Suppressor macrophage (primary cell): ENCODE measurements around the gene THADA.
"Not testable (repeated sequence)": the region's sequence is repeated elsewhere in the genome, so short reads cannot be mapped to it uniquely, and the experiment has no call there.

Experiments
- DNase-seq, 4 experiments: peaks; one replicate each; pipeline ENCODE4 v3.0.0-alpha.2; 2020 to 2022

Gene THADA

GRCh38 chr2:43386679-43387078 lies 209.2 kb downstream of the THADA start:
- not testable (repeated sequence) for DNase-seq

DNA sequence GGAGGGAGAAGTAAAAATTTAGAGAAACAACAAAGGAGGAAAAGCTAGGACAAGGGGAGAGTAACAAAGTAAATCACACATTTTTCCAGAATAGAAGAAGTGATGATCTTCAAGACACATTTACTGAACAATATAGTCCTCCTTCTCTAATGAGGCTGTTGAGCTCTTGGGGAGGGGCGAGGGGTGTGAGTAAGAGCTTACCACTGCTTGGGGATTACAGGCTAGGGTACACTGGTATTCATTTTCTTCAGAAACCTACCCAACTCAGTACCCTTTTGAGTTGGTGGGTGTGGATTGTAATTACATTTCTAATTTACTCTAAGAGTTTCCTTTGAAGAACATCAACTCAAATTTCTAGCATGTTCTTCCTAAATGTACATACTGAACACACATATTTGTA lies 211.7 kb downstream of the THADA start:
- DNase-seq = no peak

DNA sequence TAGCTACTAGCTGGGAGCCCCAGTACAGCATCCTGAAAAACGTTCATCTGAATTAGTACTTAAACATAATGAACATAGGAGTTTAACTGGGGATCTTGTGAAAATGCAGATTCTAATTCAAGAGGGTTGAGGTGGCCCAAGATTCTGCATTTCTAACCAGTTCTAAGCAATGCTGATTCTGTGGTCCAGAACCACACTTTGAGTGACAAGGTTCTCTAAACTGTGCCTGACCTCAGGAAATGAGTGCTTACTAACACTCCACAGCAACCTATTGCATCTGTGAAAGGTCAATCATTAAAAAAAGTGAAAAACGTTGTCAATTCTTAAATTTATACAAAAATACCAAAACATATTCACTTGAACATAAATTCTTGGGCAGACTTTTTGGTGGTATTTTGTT lies 212.3 kb downstream of the THADA start:
- peak in 1 of 4 experiments; percentile 19 for DNase-seq

GRCh38 chr2:43379494-43379893 lies 216.3 kb downstream of the THADA start:
- DNase-seq = no peak

DNA sequence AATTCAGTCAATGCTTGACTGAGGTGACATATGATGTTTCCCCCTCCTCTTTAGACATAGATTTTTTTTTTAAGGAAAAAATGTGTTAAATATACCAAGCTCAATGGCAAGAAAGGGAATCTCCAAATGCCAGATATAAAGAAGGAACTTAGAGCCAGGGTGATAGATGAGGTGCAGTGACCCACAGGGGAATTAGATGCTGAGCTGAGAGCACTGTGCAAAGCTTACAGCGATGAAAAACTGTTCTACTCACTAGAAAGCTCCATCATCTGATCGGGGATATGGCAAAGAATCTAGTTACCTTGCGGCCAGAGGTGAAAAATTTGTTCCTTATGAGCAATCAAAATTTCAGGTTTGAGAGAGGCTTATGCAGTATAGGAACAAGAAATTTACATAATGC lies 218.5 kb downstream of the THADA start:
- DNase-seq = no peak

GRCh38 chr2:43376523-43377198 lies 219.2 kb downstream of the THADA start:
- no peak for DNase-seq

GRCh38 chr2:43375746-43376522 lies 219.9 kb downstream of the THADA start:
- no peak for DNase-seq

DNA sequence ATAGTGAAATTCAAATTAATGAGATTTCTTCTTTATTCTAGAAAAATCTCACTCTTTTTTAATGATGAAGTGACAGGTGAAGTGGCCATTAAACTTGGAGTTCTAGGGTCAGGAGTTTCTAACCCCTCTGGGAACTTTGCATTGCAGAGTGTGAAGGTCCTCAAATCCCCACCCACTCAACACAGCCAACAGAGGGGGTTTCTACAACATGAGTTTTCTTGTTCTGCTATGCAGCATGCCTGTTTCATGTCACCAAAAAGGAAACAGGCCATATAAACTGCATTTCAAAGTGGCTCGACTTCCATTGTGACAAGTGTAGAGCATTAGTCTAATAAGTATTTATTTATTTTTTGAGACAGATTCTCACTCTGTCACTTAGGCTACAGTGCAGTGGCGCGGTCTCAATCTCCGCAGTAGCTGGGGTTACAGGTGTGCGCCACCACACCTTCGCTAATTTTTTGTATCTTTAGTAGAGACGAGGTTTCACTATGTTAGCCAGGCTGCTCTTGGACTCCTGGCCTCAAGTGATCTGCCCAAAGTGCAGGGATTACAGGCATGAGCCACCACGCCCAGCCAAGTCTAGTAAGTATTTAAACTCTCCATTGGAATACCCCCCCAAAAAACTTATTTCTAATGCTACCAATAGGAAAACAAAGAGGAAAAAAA lies 223.3 kb downstream of the THADA start:
- DNase-seq = no peak

- no peak for DNase-seq
These were observed 225.1 kb downstream of the THADA start for GRCh38 chr2:43370705-43371104.

DNA sequence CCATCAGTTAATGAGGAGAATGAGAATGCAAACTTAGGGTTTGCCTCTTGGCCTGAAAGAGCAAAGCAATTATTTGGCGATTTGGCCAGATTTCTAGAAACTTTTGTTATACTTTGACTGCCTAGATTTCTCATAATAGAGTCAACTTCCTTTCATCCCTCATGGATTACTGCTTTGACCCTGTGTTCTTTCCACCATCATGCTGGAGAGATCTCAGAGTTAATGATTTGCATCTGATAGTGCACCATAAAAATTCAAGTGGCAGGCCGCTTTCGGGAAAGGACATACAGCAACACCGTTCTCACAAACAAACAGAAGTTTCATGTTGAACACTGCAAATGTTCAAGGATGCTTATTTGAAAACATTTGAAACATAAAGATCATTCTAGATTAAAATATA lies 225.7 kb downstream of the THADA start:
- no peak for DNase-seq

DNA sequence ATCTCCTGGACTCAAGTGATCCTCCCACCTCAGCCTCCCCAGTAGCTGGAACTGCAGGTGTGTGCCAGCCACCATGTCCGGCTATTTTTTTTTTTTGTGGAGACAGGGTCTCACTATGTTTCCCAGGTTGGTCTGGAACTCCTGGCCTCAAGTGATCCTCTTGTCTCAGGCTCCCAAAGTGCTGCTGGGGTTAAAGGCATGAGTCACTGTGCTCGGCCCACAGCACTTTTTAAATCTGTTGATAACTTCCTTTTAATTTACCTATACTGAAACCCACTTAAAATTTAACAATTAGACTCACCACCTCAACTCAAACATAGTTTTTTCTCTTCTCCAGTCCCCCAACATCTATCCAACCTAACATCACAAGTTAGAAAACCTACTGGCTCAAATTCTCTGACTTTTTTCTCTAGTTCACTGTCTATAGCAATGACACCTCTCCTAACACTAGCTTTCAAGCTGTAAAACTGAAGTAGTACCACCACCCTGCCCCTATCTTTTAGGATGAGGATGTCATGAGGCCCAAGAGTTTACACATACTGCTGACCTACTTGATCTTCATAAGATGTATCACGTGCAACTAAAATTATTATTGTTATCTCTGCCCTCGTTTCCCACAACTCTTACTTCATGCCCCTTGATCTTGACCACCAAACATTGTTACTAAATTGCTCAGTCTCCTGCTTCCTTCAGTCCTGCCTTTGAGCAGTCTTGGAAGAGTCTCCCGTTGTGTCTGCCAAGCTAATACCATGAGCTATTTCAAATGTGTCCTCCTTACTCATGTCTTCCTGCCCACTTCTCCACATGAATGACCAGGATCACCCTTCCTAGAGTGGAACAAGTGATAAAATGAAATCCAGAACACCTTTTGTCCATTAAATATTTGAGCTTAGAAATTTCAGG lies 227.1 kb downstream of the THADA start:
- DNase-seq = peak in 1 of 4 experiments; percentile 9

DNA sequence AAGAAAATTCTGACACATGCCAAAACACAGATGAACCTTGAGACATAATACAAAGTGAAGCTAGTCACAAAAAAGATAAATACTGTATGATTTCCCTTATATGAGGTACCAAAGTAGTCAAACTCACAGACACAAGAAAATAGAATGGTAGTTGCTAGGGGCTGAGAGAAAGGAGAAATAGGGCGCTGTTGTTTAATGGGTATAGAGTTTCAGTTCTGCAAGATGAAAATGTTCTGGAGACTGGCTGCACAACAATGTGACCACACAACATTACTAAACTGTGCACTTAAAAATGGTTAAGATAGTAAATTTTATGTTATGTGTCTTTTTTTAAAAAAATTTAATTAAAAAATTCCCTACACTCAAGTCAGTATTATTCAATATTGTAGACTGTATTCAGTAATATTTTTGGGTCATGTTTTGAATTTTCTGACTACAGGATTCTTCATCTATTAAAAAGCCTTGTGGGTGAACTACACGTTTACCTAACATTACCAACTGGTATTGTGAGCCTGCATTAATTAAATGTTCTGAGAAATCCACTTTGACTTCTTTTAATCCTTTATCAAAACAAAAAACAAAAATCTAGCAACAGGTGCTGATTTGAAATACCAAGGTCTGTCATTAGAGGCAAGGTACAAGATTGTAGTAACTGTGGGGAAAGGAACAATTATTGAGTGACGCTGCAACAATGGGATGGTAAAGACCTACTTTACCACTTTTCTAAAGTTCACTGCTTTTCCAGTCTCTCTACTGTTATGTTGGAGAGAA lies 228.6 kb downstream of the THADA start:
- peak; percentile 22 to 64 (median 46) for DNase-seq

- no peak for DNase-seq
These were observed 232.7 kb downstream of the THADA start for GRCh38 chr2:43363120-43363519.

GRCh38 chr2:43361286-43361685 lies 234.6 kb downstream of the THADA start:
- no peak for DNase-seq

DNA sequence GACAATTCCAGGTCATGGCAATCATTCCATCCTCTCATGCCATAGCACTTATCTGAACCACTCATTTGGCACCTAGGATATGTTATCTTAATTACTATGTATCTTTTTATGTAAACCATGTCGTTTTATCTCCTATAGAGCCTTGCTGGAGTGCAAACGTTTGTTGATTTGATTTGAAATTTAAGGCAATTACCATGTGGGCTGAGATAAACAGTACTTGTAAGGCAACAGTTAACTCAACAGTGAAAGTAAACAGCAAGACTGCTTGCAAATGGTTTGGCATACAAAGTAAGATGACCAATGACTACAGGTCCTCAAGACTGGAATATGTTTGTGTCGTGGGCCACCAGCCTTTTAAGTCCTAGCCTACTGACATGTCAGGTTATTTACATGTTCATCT lies 235.7 kb downstream of the THADA start:
- no peak for DNase-seq

- no peak for DNase-seq
These were observed 237.2 kb downstream of the THADA start for GRCh38 chr2:43358410-43359201.

GRCh38 chr2:43356774-43357173 lies 239.1 kb downstream of the THADA start:
- DNase-seq = no peak

GRCh38 chr2:43355399-43355798 lies 240.4 kb downstream of the THADA start:
- no peak for DNase-seq

DNA sequence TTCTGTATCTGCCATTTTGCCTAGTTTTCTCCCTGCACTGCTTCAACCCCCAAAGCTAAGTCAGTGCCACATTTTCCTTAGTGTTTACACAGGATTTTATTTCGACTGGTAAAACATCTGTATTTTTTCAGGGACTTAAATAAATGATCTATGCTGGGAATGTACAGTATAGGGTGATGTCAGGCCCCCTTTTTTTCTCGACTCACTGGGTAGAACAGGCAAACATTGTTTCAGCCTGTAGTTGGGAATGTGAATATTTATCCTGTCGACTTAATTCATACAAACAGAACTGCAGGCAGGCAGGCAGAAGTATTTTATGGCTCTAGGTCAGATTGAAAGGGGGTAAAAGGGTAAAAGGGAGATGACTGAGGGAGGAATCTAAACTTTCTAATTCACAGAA lies 245.9 kb downstream of the THADA start:
- no peak for DNase-seq

DNA sequence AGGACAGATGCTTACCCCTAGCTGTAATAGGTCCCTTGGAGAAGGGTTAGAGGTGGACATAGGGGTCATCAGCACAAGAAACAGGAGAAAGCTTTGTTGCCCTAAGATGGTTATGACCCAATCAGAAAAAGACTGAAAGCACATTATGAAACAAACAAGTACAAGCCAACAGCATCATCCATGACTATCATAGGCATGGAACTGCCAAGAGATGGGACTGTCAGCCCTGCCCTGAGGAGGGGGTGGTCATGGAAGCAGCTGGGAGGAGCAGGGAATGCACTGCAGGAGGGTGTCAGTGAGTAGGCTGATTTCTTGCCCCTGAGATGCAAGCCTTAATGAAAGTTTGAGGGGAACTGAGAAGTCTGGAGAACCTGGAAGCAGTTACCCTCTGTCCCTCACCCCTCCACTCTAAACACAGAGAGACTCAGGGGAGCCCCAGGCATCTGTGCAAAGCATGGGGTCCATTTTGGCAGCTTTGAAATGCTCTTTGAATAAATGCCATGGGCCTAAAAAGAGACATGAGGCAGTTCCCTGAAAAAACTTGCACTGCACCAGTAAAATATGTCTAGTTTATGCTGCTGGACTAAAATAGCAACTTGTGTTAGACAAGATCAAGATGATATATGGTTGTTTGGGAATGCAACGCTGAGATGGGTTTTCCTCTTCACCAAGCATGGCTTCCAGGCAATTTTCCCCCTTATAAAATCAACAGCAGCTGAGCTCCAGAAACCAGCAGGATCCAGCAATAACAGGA lies 246.8 kb downstream of the THADA start:
- DNase-seq = no peak
